ENCODE results near the gene CDK11A.
"Not testable (repeated sequence)": the region's sequence is repeated elsewhere in the genome, so short reads cannot be mapped to it uniquely, and the experiment has no call there.

The CDK11A gene

DNA sequence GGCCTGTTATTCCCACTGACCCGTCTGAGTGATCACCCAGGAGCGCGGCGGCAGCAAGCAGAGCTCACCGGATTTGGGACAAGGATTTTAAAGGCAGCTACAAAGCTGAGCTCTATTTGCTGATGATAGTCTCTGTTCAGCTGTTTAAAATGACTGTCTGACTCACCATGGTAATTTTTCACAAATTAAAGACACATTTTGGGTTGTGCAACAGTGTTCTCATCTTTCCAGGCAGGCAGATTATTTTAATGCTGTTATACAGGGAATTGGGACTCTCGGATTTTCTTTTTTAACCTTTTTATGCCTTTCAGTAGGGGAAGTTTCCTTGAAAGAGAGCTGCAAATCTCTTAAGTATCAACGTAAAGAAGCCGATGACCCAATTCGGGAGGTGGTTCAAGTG, 61.8 kb downstream of the CDK11A start:
- DNase-seq = not testable (repeated sequence)

DNA sequence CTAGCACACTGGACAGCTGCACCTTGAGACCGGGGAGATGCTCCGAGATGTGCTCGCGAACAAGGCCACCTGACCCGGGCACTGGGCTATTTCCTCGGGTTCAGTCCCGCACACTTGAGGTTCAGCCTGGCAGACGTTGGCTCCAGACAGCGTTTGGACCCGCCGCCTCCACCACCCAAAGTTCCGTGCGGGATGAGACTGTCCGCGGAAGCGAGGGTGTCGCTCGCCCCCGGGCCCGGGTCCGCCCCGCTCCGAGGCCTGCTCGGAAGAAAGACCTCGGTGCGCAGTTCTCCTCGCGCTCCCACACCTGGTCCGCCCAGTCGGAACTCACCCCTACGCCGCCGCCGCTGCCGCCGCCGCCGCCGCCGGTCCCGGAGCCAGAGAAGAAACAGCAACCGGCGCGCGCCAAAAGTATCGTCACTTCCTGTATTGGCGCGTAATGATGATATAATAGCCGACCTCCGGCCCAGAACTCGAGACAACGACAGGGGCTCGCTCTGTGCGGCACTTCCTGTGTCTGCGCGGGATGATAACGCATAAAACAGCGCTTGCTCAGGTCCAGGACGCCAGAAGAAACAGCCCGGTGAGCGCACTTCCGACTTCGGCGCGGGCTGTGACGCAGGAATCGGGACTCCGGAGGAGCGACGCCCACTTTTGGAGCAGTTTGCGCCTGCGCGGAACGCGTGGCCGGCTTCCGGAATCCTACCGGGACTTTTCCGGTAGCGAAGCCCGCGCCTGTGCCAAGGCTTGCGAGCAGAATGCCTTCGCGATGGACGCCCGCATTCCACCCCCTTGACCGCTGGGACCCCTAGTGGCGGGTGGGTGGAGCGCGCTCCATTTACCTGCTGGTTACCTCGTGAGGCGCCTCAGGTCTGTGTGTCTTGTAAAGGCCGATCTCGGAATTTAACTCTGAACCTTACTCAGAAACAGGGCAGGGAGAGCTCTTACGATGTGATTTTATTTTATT, 65.3 kb downstream of the CDK11A start, which contains the start of gene CDK11B:
TSS of gene CDK11B (minus strand) at position 422 of the 967 bp plus-strand sequence. CDS start 1,519 bp downstream, outside the sequence.
- DNase-seq = peak; percentile 66 to 82

Data from hippocampal formation (tissue), 2 donors.